ENCODE data around the gene C1QBP. TPM values are rescaled to one million over a fixed set of nuclear protein-coding genes. Genes with fewer than 3 reads are reported as not detected.

Gene C1QBP, protein sequence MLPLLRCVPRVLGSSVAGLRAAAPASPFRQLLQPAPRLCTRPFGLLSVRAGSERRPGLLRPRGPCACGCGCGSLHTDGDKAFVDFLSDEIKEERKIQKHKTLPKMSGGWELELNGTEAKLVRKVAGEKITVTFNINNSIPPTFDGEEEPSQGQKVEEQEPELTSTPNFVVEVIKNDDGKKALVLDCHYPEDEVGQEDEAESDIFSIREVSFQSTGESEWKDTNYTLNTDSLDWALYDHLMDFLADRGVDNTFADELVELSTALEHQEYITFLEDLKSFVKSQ
- polyA plus RNA-seq: 100 to 1,000 TPM; 187 to 305 (median 226) TPM

DNA sequence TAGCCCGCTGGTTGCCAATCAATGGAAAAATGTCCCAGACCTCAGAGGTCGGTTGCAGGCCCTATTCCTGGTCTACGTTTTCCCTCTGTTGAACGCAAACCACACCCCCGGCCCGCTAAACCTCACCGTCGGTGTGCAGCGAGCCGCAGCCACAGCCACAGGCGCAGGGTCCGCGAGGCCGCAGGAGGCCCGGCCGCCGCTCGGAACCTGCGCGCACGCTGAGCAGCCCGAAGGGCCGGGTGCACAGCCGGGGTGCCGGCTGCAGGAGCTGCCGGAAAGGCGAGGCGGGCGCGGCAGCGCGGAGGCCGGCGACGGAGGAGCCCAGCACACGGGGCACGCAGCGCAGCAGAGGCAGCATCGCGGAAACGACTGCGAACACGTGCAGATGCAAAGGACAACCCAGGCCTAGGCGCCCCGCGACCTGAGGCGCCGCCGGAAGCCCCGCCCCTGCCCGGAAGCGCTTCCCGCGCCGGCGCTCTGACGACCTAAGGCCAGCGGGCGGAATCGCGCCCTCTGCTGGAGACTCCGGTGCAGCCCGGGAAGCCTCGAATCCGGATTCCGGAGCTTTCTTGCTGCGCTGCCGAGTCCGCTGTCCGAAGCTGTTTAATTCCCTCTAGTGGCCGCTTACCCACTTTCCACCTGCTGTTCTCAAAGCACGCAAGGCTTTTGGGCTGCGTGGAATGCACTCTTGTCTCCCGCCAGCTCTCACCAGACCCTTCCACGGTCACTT lies at the start of gene C1QBP:
TSS of gene C1QBP (minus strand) at position 440 of the 730 bp plus-strand sequence. CDS start at position 358, 82 bp downstream.
- H3K36me3 Mint-ChIP-seq: peaks cover 0 to 6% (median 4%) of the 10 kb centered on the region in 3 donors
- H3K4me1 Mint-ChIP-seq: peaks cover 31 to 37% of the 10 kb centered on the region in 2 donors
- peak within 1 kb of the TSS; percentile 87 to 93 (median 90) for H3K27ac Mint-ChIP-seq
- H3K4me3 Mint-ChIP-seq: peak within 1 kb of the TSS; percentile 80 to 93 (median 87)
- peaks cover 0 to 4% (median 3%) of the 10 kb centered on the region in 3 donors for H3K27me3 Mint-ChIP-seq (ENCODE audit: low read depth in 3 of 3)
- DNase-seq: peak; percentile 92 to 94 (median 93)
- no peaks in the 10 kb centered on the region for H3K9me3 Mint-ChIP-seq

DNA sequence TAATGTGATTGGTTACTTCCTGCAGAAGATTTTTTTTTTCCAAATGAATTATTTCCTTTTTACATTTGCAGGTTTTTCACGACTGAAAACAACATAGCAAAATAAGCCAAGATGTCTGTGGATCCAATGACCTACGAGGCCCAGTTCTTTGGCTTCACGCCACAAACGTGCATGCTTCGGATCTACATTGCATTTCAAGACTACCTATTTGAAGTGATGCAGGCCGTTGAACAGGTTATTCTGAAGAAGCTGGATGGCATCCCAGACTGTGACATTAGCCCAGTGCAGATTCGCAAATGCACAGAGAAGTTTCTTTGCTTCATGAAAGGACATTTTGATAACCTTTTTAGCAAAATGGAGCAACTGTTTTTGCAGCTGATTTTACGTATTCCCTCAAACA lies 49.8 kb upstream of the C1QBP start:
- H3K36me3 Mint-ChIP-seq: peaks cover 10 to 20% (median 14%) of the 10 kb centered on the region in 3 donors
- peak overlapping the region in 2 of 6 donors; percentile 70 to 98 for H3K27ac Mint-ChIP-seq
- H3K9me3 Mint-ChIP-seq: peaks cover 0 to 2% (median 0%) of the 10 kb centered on the region in 6 donors
- peaks cover 41 to 52% of the 10 kb centered on the region in 2 donors for H3K4me1 Mint-ChIP-seq
- H3K27me3 Mint-ChIP-seq (ENCODE audit: low read depth in 3 of 3): peaks cover 10 to 17% (median 10%) of the 10 kb centered on the region in 3 donors
- H3K4me3 Mint-ChIP-seq: peak overlapping the region in 1 of 5 donors; percentile 54
- no peak for DNase-seq

DNA sequence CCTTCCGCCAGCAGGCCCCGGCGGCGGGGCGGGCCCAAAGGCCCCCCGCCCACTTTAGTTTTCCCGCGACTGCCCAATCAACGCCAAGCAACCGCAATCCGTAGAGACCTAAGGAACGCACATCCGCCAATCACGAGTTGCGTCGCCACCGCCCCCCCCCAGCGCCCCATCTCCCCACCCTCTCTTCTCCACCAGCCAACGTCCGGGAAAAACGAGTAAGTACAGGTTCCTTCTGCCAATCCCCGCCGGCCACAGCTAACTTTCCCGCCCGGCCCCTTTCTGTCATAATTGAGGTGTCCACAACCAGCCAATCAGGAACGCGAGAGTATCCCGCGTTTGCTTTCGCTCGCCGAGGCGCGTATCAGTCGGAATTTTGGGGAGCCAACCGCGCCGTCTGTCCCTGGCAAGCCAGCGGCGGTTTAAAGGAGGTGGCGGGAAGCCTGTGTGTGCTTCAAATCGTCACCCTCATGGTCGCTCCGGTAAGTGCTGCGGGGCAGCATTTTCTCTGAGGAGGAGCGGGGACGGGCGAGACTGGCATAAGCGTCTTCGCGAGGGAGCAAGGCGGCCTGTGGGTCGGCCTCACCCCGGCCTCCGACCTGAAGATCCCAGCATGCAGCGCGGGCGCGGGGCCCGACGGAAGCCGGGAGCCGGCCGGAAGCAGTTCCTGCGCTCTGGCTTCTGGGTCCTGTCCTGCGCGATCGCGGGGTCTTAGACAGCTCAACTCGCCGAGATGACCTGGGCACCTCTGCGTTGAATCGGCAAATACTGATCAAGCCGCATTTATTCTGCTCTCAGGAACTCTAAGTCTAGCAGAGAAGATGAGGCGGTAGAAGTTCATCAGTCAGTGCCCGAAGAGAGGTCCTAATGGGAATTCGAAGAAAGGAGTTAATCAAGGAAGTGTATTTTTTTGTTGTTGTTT lies 47.5 kb upstream of the C1QBP start, which contains the start of gene MIS12:
TSS of gene MIS12 (plus strand) at position 361 of the 919 bp plus-strand sequence. CDS start 2,297 bp downstream, outside the sequence.
- H3K4me1 Mint-ChIP-seq: peaks cover 52 to 74% of the 10 kb centered on the region in 2 donors
- peak within 1 kb of the TSS; percentile 96 to 100 (median 98) for H3K27ac Mint-ChIP-seq
- peak within 1 kb of the TSS; percentile 94 to 98 (median 96) for H3K4me3 Mint-ChIP-seq
- H3K36me3 Mint-ChIP-seq: peaks cover 5 to 16% (median 14%) of the 10 kb centered on the region in 3 donors
- DNase-seq: peak; percentile 97 to 98 (median 97)
- peaks cover 10 to 17% (median 10%) of the 10 kb centered on the region in 3 donors for H3K27me3 Mint-ChIP-seq (ENCODE audit: low read depth in 3 of 3)
- H3K9me3 Mint-ChIP-seq: no peaks in the 10 kb centered on the region

DNA sequence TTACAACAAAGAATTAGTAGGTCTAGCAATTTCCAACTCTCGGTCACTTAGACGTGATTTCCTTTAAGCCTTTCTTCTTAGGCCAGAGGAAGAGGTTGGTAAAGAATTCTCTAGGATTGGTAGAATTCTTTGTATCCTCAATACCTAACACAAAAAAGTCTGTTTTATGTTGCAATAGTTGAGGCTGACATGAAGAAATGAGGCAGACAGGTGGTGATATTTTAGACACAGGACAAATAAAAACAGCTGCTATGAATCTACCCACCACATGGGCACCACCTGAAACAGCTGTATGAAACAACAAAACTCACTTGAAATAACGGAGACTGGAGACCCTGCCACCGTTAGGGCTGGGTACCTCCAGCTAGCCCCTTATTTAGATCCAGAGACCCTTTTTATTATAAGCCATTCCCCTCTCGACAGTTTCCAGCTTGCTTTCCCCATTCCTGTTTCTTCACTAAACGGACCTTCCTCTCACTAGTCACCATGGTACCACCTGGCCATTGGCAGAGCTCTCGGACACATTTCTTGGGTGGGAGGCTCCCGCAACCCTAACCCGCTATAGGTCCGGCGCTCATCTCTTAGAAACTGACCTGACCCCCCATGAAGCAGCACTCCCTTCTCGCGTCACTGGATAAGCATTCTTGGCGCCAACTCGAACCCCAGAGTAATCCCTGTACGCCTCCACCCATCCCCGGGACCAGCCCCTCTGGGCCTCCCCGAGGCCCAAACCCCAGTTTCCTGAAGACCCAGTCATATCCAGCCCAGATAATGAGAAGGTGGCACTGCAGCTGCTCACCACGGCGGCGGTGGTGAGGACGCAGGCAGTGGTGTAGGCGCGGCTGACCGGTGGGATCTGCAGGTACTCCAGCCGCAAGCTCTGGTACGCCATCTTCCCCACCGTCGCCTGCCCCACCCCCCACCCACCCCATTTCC lies 46.6 kb upstream of the C1QBP start, which contains the start of gene DERL2:
TSS of gene DERL2 (minus strand) at position 909 of the 936 bp plus-strand sequence. CDS start at position 892, 17 bp downstream.
- H3K9me3 Mint-ChIP-seq: no peaks in the 10 kb centered on the region
- DNase-seq: peak in 1 of 3 donors; percentile 10
- peaks cover 54 to 83% of the 10 kb centered on the region in 2 donors for H3K4me1 Mint-ChIP-seq
- H3K27ac Mint-ChIP-seq: peak within 1 kb of the TSS; percentile 96 to 100 (median 98)
- peaks cover 5 to 20% (median 19%) of the 10 kb centered on the region in 3 donors for H3K36me3 Mint-ChIP-seq
- H3K4me3 Mint-ChIP-seq: peak within 1 kb of the TSS; percentile 94 to 98 (median 96)
- peaks cover 10 to 17% (median 10%) of the 10 kb centered on the region in 3 donors for H3K27me3 Mint-ChIP-seq (ENCODE audit: low read depth in 3 of 3)

DNA sequence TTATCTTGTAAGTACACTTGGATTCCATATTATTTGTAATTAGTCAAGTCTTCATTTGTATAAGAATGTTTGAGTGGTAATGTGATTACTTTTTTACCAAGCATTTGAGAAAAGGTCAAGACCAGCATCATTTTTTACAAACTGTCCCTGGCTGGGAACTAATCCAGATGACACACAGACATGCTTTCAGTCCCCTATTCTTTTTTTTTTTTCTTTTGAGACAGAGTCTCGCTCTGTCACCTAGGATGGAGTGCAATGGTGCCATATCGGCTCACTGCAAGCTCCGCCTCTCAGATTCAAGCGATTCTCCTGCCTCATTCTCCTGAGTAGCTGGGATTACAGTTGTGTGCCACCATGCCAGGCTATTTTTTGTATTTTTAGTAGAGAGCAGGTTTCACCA lies 42.5 kb upstream of the C1QBP start:
- Mint-ChIP-seq H3K4me3 (no peak overlapping the region), H3K4me1 (peaks cover 37 to 74% of the 10 kb centered on the region in 2 donors), H3K27ac (no peak overlapping the region), H3K9me3 (no peaks in the 10 kb centered on the region), H3K27me3 (ENCODE audit: low read depth in 3 of 3) (peaks cover 6 to 12% (median 10%) of the 10 kb centered on the region in 3 donors), H3K36me3 (peaks cover 16 to 30% (median 30%) of the 10 kb centered on the region in 3 donors)
- no peak for DNase-seq

DNA sequence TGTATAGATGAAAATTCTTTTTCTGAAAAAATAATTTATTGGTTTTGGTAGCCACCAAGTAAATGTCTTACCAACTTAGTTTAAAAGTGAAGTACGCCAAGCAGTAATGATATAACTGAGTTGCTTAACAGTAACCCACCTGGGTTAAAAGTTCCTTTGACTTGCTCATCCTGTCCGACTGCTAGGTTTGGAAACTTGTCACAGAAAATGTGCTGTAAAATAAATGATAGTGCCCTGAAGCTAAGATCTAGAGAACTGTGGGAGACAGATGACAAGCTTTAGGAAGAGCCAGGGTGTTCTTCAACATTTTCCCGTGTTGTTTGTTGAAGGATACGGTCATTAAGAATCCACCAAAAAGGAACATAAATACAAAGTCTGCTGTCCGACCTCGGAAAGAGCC lies 42.0 kb upstream of the C1QBP start:
- Mint-ChIP-seq H3K36me3 (peaks cover 19 to 30% (median 30%) of the 10 kb centered on the region in 3 donors), H3K9me3 (no peaks in the 10 kb centered on the region), H3K4me1 (peaks cover 35 to 76% of the 10 kb centered on the region in 2 donors), H3K4me3 (no peak overlapping the region), H3K27me3 (ENCODE audit: low read depth in 3 of 3) (peaks cover 1 to 7% (median 6%) of the 10 kb centered on the region in 3 donors), H3K27ac (no peak overlapping the region)
- no peak for DNase-seq

DNA sequence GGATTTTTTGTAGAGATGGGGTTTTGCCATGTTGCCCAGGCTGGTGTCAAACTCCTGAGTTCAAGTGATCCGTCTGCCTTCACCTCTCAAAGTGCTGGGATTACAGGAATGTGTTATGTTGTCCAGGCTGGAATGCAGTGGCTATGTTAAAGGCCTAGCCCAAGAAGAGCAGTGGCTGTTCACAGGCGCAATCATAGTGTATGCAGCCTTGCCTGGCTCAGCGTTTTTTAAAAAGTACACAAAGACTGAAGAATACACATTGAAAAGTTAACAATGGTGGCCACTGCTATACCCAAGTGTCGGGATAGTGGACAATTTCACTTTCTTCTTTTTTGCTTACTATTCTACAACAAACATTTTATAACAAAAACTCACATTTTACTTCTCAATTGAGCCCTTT lies 40.0 kb upstream of the C1QBP start:
- no peak overlapping the region for H3K4me3 Mint-ChIP-seq
- H3K27me3 Mint-ChIP-seq (ENCODE audit: low read depth in 3 of 3): peaks cover 0 to 3% (median 2%) of the 10 kb centered on the region in 3 donors
- no peak for DNase-seq
- H3K4me1 Mint-ChIP-seq: peaks cover 17 to 58% of the 10 kb centered on the region in 2 donors
- no peaks in the 10 kb centered on the region for H3K9me3 Mint-ChIP-seq
- H3K27ac Mint-ChIP-seq: no peak overlapping the region
- H3K36me3 Mint-ChIP-seq: peaks cover 27 to 33% (median 32%) of the 10 kb centered on the region in 3 donors

DNA sequence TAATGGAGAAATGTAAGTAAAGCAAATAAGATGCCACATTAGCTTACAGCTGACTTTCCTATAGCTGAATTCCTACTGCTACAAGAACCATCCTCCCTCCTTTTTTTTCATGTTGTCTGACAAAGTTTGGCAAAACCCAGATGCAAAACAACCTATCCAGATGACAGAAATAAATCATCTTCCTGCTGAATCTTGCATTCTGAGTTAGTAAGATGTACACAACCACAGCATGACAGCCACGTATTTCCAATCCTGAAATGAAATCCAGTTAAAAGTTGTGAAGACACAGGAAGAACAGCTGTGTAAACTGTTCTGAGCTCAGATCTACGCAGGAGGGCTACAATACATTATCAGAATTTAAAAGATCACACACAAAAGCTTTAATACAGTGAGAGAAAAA lies 35.0 kb upstream of the C1QBP start:
- Mint-ChIP-seq H3K9me3 (no peaks in the 10 kb centered on the region), H3K4me1 (peaks cover 12 to 29% of the 10 kb centered on the region in 2 donors), H3K4me3 (no peak overlapping the region), H3K27me3 (ENCODE audit: low read depth in 3 of 3) (peaks cover 0 to 1% (median 0%) of the 10 kb centered on the region in 3 donors), H3K27ac (no peak overlapping the region), H3K36me3 (peaks cover 24 to 33% (median 24%) of the 10 kb centered on the region in 3 donors)
- no peak for DNase-seq

DNA sequence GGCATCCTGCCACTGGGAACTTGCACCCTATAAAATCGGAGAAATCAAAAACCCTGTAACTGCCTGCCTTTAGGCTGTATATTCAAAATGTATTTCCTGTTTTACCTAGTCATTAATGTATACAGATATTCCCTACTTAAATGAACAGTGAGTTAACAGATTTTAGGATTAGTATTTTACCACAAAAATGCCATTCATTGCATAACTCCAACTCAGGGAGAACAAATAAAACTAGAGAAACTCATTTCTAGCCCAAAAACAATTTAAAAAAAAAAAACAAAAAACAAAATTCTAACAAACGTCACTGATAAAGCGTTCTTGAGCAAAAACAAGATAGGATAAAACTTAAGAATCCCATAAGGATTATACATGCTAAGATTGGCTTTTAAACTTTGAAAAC lies 33.6 kb upstream of the C1QBP start:
- Mint-ChIP-seq H3K36me3 (peaks cover 18 to 27% (median 20%) of the 10 kb centered on the region in 3 donors), H3K4me1 (peaks cover 21 to 41% of the 10 kb centered on the region in 2 donors), H3K4me3 (no peak overlapping the region), H3K27ac (peak overlapping the region in 1 of 6 donors; percentile 22), H3K9me3 (no peaks in the 10 kb centered on the region), H3K27me3 (ENCODE audit: low read depth in 3 of 3) (peaks cover 0 to 1% (median 0%) of the 10 kb centered on the region in 3 donors)
- DNase-seq: no peak

DNA sequence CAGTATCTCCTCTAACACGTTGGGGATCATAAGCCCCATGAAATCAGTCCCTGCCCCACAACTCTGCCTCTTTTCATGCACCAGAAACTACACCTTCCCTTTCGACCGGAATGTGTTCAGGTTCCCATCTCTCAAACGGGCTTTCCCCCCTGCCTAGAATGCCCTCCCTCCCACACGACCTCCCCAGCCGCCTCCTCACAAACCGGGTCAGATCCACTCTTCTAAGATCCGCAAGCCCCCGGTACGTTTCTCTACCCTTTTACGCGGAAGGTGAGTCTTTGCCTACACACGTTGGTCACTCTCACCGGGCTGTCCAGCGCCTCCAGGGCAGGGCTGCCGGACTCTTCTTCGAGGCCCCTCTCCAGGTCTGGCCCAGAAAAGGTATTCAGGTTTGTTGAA lies 29.1 kb upstream of the C1QBP start:
- no peaks in the 10 kb centered on the region for H3K9me3 Mint-ChIP-seq
- peaks cover 31 to 44% of the 10 kb centered on the region in 2 donors for H3K4me1 Mint-ChIP-seq
- H3K36me3 Mint-ChIP-seq: peaks cover 0 to 13% (median 6%) of the 10 kb centered on the region in 3 donors
- DNase-seq: peak in 1 of 3 donors; percentile 11
- peak overlapping the region; percentile 10 to 76 (median 35) for H3K27ac Mint-ChIP-seq
- H3K27me3 Mint-ChIP-seq (ENCODE audit: low read depth in 3 of 3): no peaks in the 10 kb centered on the region
- peak overlapping the region; percentile 71 to 88 (median 79) for H3K4me3 Mint-ChIP-seq

DNA sequence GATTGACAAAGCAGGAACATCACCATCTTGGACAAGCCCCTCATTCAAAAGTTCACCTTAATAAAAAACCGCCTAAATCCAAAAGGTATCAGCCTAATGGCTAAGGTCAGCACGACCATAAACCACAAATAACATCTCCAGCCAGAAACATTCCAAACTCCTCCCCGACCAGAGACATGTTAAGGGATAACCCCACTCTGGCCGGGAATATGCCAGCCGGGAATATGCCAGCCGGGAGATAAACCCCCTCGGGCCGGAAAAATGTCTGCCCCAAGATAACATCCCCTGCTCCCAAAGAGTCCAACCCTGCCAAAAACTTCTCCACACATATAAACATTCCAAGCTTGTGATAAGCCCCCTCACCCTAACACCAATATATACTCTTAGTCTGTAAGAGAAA lies 28.5 kb upstream of the C1QBP start:
- Mint-ChIP-seq H3K4me1 (peaks cover 31 to 44% of the 10 kb centered on the region in 2 donors), H3K36me3 (peaks cover 0 to 8% (median 6%) of the 10 kb centered on the region in 3 donors)

DNA sequence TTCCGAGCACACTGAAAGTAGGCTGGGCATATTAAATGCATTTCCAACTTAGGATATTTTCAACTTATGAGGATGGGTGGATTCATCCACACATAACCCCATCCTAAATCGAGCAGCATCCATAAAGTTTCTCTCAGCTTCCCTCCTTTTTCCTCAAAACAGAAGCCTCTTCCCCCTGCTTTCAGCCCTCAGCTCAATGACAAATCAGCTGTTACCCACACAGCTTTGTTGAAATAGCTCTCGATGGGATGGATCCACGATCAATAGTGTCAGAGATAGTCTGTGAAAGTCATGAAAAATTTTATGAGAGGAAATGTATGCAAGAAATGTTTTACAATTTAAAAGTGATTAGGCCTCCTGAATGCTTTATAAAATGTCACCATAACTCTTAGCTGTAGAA lies 27.3 kb upstream of the C1QBP start:
- Mint-ChIP-seq H3K9me3 (no peaks in the 10 kb centered on the region), H3K27me3 (ENCODE audit: low read depth in 3 of 3) (no peaks in the 10 kb centered on the region), H3K27ac (no peak overlapping the region), H3K36me3 (peaks cover 1 to 5% (median 3%) of the 10 kb centered on the region in 3 donors), H3K4me3 (no peak overlapping the region), H3K4me1 (peaks cover 31 to 44% of the 10 kb centered on the region in 2 donors)
- DNase-seq: no peak

More for the DNA sequence above, 28.5 kb upstream of the C1QBP start:
- Mint-ChIP-seq H3K27ac (peak overlapping the region in 4 of 6 donors; percentile 10 to 59 (median 42)), H3K27me3 (ENCODE audit: low read depth in 3 of 3) (no peaks in the 10 kb centered on the region), H3K9me3 (no peaks in the 10 kb centered on the region), H3K4me3 (peak overlapping the region; percentile 71 to 88 (median 79))
- no peak for DNase-seq
